Stomach (tissue), 4 donors: ENCODE data around the gene TMEM119.

Experiments used
- POLR2A ChIP-seq, 4 donors: fragments of 450-650 bp; IDR thresholded peaks; one replicate each; pipeline ENCODE4 v1.6.1; 2016; ENCODE audit warnings: antibody characterized with exemption in 4 of 4, control low read depth in 2 of 4, mild to moderate bottlenecking in 1 of 4, moderate library complexity in 1 of 4
- POLR2AphosphoS5 ChIP-seq, 3 donors: sonication (generic); formaldehyde crosslinking; IDR thresholded peaks; one replicate each; pipeline ENCODE4 v1.6.1; 2016; ENCODE audit warnings: antibody characterized with exemption in 3 of 3
- TF ChIP-seq, protein P1 (sequence below), 7 experiments: fragments of 450-650 bp in 4 of 7; fragments of 200-600 bp in 3 of 7; sonication (generic) in 3 of 7; IDR thresholded peaks; one replicate each; pipeline ENCODE4 v1.5.1; 2016 to 2019; ENCODE audit warnings: antibody characterized with exemption in 7 of 7, control low read depth in 2 of 7, mild to moderate bottlenecking in 1 of 7

DNA sequence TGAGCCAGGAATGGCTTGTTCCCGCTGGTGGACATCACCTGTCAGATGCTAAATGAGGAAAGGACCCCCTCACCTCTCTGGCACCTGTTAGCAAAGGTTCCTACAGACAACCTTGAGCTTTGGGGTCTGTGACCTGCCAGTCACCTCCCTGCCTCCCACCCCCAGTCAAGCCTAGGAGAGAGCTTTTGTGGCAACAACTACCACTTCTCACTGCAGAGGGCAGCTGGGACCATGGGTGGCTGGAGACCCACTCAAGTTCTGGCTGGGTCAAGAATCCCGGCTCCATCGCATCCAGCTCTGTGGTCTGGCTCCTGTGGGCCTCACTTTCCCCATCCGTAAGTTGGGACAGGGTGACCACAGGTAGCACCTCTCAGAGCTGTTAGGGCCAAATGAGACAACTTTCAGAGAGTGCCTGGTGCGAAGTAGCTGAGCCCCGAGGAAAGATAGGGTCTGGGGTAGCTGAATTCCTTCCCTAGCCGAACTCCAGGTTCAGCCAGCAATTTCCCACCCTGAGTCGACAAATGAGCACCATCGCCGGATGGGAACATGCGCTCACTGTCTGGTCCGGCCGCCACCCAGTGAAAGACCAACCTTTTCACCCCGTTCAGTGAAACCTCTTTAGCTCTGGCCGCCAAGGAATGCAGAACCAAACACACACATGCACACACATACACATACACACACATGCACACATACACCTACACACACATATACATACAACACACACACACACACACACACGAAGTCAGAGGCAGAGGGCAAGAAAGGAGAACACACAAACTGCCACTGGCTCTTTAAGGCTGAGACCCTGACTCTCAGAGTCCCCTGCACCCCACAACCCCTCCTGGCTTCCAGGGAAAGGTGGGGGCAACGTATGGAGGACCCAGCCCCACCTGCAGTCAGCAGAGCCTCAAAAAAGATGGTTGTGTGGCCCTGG is 1.9 kb downstream of the TMEM119 start:
- TF ChIP-seq, protein P1, sequence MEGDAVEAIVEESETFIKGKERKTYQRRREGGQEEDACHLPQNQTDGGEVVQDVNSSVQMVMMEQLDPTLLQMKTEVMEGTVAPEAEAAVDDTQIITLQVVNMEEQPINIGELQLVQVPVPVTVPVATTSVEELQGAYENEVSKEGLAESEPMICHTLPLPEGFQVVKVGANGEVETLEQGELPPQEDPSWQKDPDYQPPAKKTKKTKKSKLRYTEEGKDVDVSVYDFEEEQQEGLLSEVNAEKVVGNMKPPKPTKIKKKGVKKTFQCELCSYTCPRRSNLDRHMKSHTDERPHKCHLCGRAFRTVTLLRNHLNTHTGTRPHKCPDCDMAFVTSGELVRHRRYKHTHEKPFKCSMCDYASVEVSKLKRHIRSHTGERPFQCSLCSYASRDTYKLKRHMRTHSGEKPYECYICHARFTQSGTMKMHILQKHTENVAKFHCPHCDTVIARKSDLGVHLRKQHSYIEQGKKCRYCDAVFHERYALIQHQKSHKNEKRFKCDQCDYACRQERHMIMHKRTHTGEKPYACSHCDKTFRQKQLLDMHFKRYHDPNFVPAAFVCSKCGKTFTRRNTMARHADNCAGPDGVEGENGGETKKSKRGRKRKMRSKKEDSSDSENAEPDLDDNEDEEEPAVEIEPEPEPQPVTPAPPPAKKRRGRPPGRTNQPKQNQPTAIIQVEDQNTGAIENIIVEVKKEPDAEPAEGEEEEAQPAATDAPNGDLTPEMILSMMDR (IDR thresholded peaks at IDR 0.05): no peak
- no peak for TF ChIP-seq POLR2AphosphoS5 (IDR thresholded peaks at IDR 0.05)
- no peak for TF ChIP-seq POLR2A (IDR thresholded peaks at IDR 0.05)
